Tibial nerve (tissue), 3 donors: ENCODE measurements around the gene ELK3.

Experiments
- POLR2A ChIP-seq, 2 donors: fragments of 450-650 bp; IDR thresholded peaks; one replicate each; pipeline ENCODE4 v1.6.1; 2017; ENCODE audit warnings: antibody characterized with exemption in 2 of 2, mild to moderate bottlenecking in 2 of 2, moderate library complexity in 2 of 2
- TF ChIP-seq, protein P1 (sequence below), 5 experiments: fragments of 200-600 bp in 3 of 5; fragments of 450-650 bp in 2 of 5; sonication (generic) in 3 of 5; IDR thresholded peaks; one replicate each; pipeline ENCODE4 v1.5.1; 2016 to 2019; ENCODE audit warnings: antibody characterized with exemption in 5 of 5, mild to moderate bottlenecking in 3 of 5, moderate library complexity in 2 of 5

DNA sequence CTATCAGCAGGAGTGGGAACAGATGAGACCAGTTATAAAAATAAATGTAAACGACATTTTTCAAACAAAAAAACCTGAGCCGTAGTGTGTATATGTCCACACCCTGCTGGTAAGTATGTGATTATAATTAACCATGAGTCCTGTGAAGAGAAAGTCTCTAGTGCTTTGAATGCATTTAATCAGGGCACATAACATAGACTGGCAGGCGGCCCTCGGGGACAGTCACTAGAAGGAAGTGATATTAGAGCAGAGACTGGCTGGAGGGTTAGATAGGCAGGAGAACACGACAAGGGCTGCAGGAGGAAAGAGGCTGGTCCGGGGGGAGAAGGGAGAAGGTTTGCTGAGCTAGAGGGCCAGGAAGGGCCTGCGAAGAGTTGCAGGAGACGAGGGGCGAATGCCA is 23.8 kb upstream of the ELK3 start:
- no peak for TF ChIP-seq POLR2A (IDR thresholded peaks at IDR 0.05)
- TF ChIP-seq, protein P1, sequence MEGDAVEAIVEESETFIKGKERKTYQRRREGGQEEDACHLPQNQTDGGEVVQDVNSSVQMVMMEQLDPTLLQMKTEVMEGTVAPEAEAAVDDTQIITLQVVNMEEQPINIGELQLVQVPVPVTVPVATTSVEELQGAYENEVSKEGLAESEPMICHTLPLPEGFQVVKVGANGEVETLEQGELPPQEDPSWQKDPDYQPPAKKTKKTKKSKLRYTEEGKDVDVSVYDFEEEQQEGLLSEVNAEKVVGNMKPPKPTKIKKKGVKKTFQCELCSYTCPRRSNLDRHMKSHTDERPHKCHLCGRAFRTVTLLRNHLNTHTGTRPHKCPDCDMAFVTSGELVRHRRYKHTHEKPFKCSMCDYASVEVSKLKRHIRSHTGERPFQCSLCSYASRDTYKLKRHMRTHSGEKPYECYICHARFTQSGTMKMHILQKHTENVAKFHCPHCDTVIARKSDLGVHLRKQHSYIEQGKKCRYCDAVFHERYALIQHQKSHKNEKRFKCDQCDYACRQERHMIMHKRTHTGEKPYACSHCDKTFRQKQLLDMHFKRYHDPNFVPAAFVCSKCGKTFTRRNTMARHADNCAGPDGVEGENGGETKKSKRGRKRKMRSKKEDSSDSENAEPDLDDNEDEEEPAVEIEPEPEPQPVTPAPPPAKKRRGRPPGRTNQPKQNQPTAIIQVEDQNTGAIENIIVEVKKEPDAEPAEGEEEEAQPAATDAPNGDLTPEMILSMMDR (IDR thresholded peaks at IDR 0.05), result no peak
